IMR-90 (cell line): ENCODE results near the gene SRSF7. TPM values are rescaled to one million over a fixed set of nuclear protein-coding genes. Genes with fewer than 3 reads are reported as not detected.

ENCODE experiments used
- ATAC-seq: fragments of 200-7000 bp; cut with Tn5 transposase; 2 replicates; pipeline ENCODE4 v1.9.1; 2020; ENCODE audit warnings: low read depth, mild to moderate bottlenecking, moderate library complexity
- BruUV-seq: library from RNA; stranded (reverse); fragments of 400-500 nt; replicated peaks from 2 replicates; lab custom pipeline; 2021; lab: Mats Ljungman, UMichigan
- CTCF ChIA-PET: fragments of 300-600 bp; formaldehyde crosslinking; extraction: SDS; loops from one replicate; lab custom pipeline; 2021; ENCODE audit warnings: antibody characterized with exemption; lab: Yijun Ruan, JAX
- POLR2A ChIA-PET: fragments of 300-600 bp; sonication (Branson Sonifier 250); formaldehyde crosslinking; loops from one replicate; lab custom pipeline; 2022; ENCODE audit warnings: antibody characterized with exemption; ENCODE audit not compliant: unreplicated experiment; lab: Charles Lee
- DNase-seq: peaks from one replicate; pipeline ENCODE4 v3.0.0; 2013
- H2AFZ ChIP-seq: replicated peaks from 2 replicates; pipeline ENCODE3; 2013; ENCODE audit warnings: low read length, mild to moderate bottlenecking; ENCODE audit not compliant: poor library complexity
- H2AK5ac ChIP-seq: 2 replicates; pipeline ENCODE4 v1.6.1; 2013; ENCODE audit warnings: low read depth, low read length, inconsistent platforms
- H2AK9ac ChIP-seq: replicated peaks from 2 replicates; pipeline ENCODE3; 2013; ENCODE audit warnings: mild to moderate bottlenecking, low read depth, low read length, moderate library complexity; ENCODE audit not compliant: poor library complexity
- H2BK120ac ChIP-seq: 2 replicates; pipeline ENCODE4 v1.6.1; 2013; ENCODE audit warnings: low read depth, low read length, inconsistent platforms
- H2BK15ac ChIP-seq: 3 replicates; pipeline ENCODE4 v1.6.1; 2013; ENCODE audit warnings: low read depth, low read length, inconsistent platforms
- H2BK20ac ChIP-seq: 2 replicates; pipeline ENCODE4 v1.6.1; 2013; ENCODE audit warnings: low read depth, mild to moderate bottlenecking, inconsistent platforms, low read length, moderate library complexity
- H2BK5ac ChIP-seq: 2 replicates; pipeline ENCODE4 v1.6.1; 2013; ENCODE audit warnings: mild to moderate bottlenecking, low read depth, low read length, inconsistent platforms; ENCODE audit not compliant: poor library complexity, severe bottlenecking
- H3K14ac ChIP-seq: replicated peaks from 2 replicates; pipeline ENCODE4 v1.6.1; 2013; ENCODE audit warnings: low read depth, low read length, inconsistent platforms
- H3K18ac ChIP-seq: 2 replicates; pipeline ENCODE4 v1.6.1; 2013; ENCODE audit warnings: low read depth, low read length, control low read depth
- H3K23ac ChIP-seq: 2 replicates; pipeline ENCODE4 v1.6.1; 2013; ENCODE audit warnings: low read depth, low read length, inconsistent platforms
- H3K27ac ChIP-seq: 2 replicates; pipeline ENCODE4 v1.5.1; 2013; ENCODE audit warnings: mild to moderate bottlenecking, control low read depth, low read length; ENCODE audit not compliant: insufficient read depth
- H3K27me3 ChIP-seq: 2 replicates; pipeline ENCODE4 v1.6.1; 2013; ENCODE audit warnings: low read length; ENCODE audit not compliant: control insufficient read depth, insufficient read depth
- H3K36me3 ChIP-seq: 2 replicates; pipeline ENCODE4 v1.6.1; 2013; ENCODE audit warnings: low read length, mixed read lengths; ENCODE audit not compliant: control insufficient read depth, insufficient read depth
- H3K4ac ChIP-seq: 2 replicates; pipeline ENCODE4 v1.6.1; 2013; ENCODE audit warnings: low read depth, low read length, inconsistent platforms
- H3K4me1 ChIP-seq: 2 replicates; pipeline ENCODE4 v1.6.1; 2013; ENCODE audit warnings: low read length, mixed read lengths; ENCODE audit not compliant: control insufficient read depth, insufficient read depth
- H3K4me2 ChIP-seq: 2 replicates; pipeline ENCODE4 v1.6.1; 2013; ENCODE audit warnings: low read depth, mild to moderate bottlenecking, control low read depth, low read length, moderate library complexity
- H3K4me3 ChIP-seq: 2 replicates; pipeline ENCODE4 v1.5.1; 2013; ENCODE audit warnings: low read depth, mild to moderate bottlenecking, control low read depth, low read length, moderate library complexity; ENCODE audit not compliant: insufficient read depth
- H3K56ac ChIP-seq: 2 replicates; pipeline ENCODE4 v1.6.1; 2013; ENCODE audit warnings: low read length, inconsistent platforms; ENCODE audit not compliant: insufficient read depth; ENCODE audit errors: extremely low read depth
- H3K79me1 ChIP-seq, 2 experiments: 2 replicates each; pipeline ENCODE4 v1.6.1; 2013; ENCODE audit warnings: low read length in 2 of 2, inconsistent platforms in 1 of 2, low read depth in 1 of 2
- H3K9ac ChIP-seq: 2 replicates; pipeline ENCODE4 v1.6.1; 2013; ENCODE audit warnings: low read depth, low read length, control low read depth
- H3K9me1 ChIP-seq: 2 replicates; pipeline ENCODE4 v1.6.1; 2013; ENCODE audit warnings: low read length, inconsistent platforms; ENCODE audit not compliant: insufficient read depth
- H3K9me3 ChIP-seq: 2 replicates; pipeline ENCODE4 v1.6.1; 2013; ENCODE audit warnings: low read length; ENCODE audit not compliant: control insufficient read depth, insufficient read depth
- H4K20me1 ChIP-seq: 2 replicates; pipeline ENCODE4 v1.6.1; 2013; ENCODE audit warnings: low read length, inconsistent platforms; ENCODE audit not compliant: insufficient read depth
- H4K5ac ChIP-seq: 2 replicates; pipeline ENCODE4 v1.6.1; 2013; ENCODE audit warnings: mild to moderate bottlenecking, low read depth, low read length, control low read depth
- H4K8ac ChIP-seq, 2 experiments: 2 replicates each; pipeline ENCODE4 v1.6.1; 2013; ENCODE audit warnings: low read depth in 2 of 2, low read length in 2 of 2, control low read depth in 1 of 2, inconsistent platforms in 1 of 2
- H4K91ac ChIP-seq: 2 replicates; pipeline ENCODE4 v1.6.1; 2013; ENCODE audit warnings: low read depth, low read length, inconsistent platforms; ENCODE audit not compliant: insufficient read depth
- BHLHE40 ChIP-seq: fragments of 150-350 bp; IDR thresholded peaks from 2 replicates; pipeline ENCODE4 v1.6.1; 2016; ENCODE audit warnings: mild to moderate bottlenecking, low read depth, low read length
- FOS ChIP-seq: fragments of 150-350 bp; IDR thresholded peaks from 2 replicates; pipeline ENCODE4 v1.6.1; 2016; ENCODE audit warnings: low read depth, low read length
- MAZ ChIP-seq: IDR thresholded peaks from 2 replicates; pipeline ENCODE4 v1.6.1; 2012; ENCODE audit warnings: low read depth, mild to moderate bottlenecking, low read length, improper control_type of control experiment, moderate library complexity, borderline replicate concordance
- MXI1 ChIP-seq: IDR thresholded peaks from 2 replicates; pipeline ENCODE4 v1.6.1; 2012; ENCODE audit warnings: low read depth, mild to moderate bottlenecking, low read length, moderate library complexity, borderline replicate concordance
- RAD21 ChIP-seq: IDR thresholded peaks from 2 replicates; pipeline ENCODE4 v1.6.1; 2012; ENCODE audit warnings: low read length, improper control_type of control experiment
- RCOR1 ChIP-seq: IDR thresholded peaks from 2 replicates; pipeline ENCODE4 v1.6.1; 2012; ENCODE audit warnings: mild to moderate bottlenecking, low read length, improper control_type of control experiment; ENCODE audit not compliant: insufficient replicate concordance
- USF2 ChIP-seq: fragments of 150-350 bp; IDR thresholded peaks from 2 replicates; pipeline ENCODE4 v1.6.1; 2017; ENCODE audit warnings: mild to moderate bottlenecking, antibody characterized with exemption, low read length, low read depth
- WGBS, 2 experiments: methylation state at CpG; one replicate each; pipeline versions ENCODE4 v1.1.5 to v1.1.7; 2013; ENCODE audit warnings: missing lambda C conversion rate in 2 of 2; ENCODE audit not compliant: insufficient read length in 1 of 2; ENCODE audit errors: extremely low coverage in 2 of 2; 5-methylcytosine and 5-hydroxymethylcytosine counted together
- dilution Hi-C: fragments of 300-500 bp; cut with HindIII; formaldehyde crosslinking; loops from one replicate; pipeline ENCODE4 v1.14.3; 2018; ENCODE audit warnings: low sequenced_read_pairs; ENCODE audit not compliant: unreplicated experiment
- in situ Hi-C: fragments of 300-500 bp; cut with MboI; formaldehyde crosslinking; loops from 3 replicates; pipeline ENCODE4 v1.14.3; 2019; ENCODE audit warnings: low sequenced_read_pairs, inconsistent platforms, mixed read lengths
- intact Hi-C: fragments of 100-400 bp; cut with micrococcal nuclease; formaldehyde crosslinking; loops from 2 replicates; pipeline ENCODE4 v1.10.0; 2022
- polyA plus RNA-seq, 3 experiments: library from polyadenylated mRNA; depleted of rRNA; stranded (reverse); fragments of >200 nt; gene quantifications; 2 replicates each; pipeline ENCODE4 v1.2.3, GENCODE V29; 2012; ENCODE audit warnings: low replicate concordance in 1 of 3
- total RNA-seq: library from RNA; depleted of rRNA; stranded (reverse); fragments of >200 nt; gene quantifications from 2 replicates; pipeline ENCODE4 v1.2.3, GENCODE V29; 2012

Gene SRSF7
- total and polyA plus RNA-seq, 2 of the 4 experiments (the other 2 are of a cell fraction) = 148 to 191 TPM

GRCh38 chr2:38720613-38721241 is 30.4 kb downstream of the SRSF7 start:
- dilution Hi-C loops = no loop called here

More at GRCh38 chr2:38720613-38721241, 30.4 kb downstream of the SRSF7 start:
- H3K36me3 ChIP-seq = no peaks in the 10 kb centered on the region
- no peak overlapping the region for H2BK15ac ChIP-seq
- peak overlapping the region; percentile 35; the same call in 1 of the 2 replicates for H2BK20ac ChIP-seq
- peak overlapping the region; percentile 35 for H2AFZ ChIP-seq
- no CpG with 5 or more reads among the region's 4 CpGs for WGBS, 2 experiments
- peak overlapping the region; percentile 22; the same call in 1 of the 2 replicates for H2AK5ac ChIP-seq
- in situ Hi-C loops (loop anchor here (5.0 kb wide), 1 partner anchor 118 kb away; the partner anchor contains the start of gene HNRNPLL), intact Hi-C loops (no loop called here)
- H3K23ac ChIP-seq = no peak overlapping the region
- H3K27me3 ChIP-seq = no peaks in the 10 kb centered on the region
- 0 out of 2 replicates have a peak, but pooled peaks cover 4% of the 10 kb centered on the region for H4K20me1 ChIP-seq
- H3K27ac ChIP-seq = peak overlapping the region; percentile 2; the same call in 1 of the 2 replicates
- H3K4me3 ChIP-seq = no peak overlapping the region
- no peak overlapping the region for H3K9ac ChIP-seq
- BruUV-seq = no TSS peak
- peaks cover 0 to 5% of the 10 kb centered on the region in 2 experiments; a peak in 1 of 4 replicates for H3K79me1 ChIP-seq
- ATAC-seq = peak; percentile 74
- H3K9me3 ChIP-seq = no peaks in the 10 kb centered on the region
- peak overlapping the region; percentile 29; the same call in 1 of the 2 replicates for H3K56ac ChIP-seq
- H3K14ac ChIP-seq = 0 out of 2 replicates have a peak overlapping the region, but pooled peaks have one; percentile 6
- TF ChIP-seq BHLHE40 (peak; percentile 92), USF2 (peak; percentile 94), RAD21 (no peak), MAZ (no peak), RCOR1 (peak; percentile 55), FOS (peak; percentile 10; the same call in 1 of the 2 replicates), MXI1 (peak; percentile 89)
- CTCF ChIA-PET = interaction anchor here (0.8 kb wide), 2 partner anchors 118 to 141 kb away, joined by 3 to 4 read pairs; partner anchors contain the start of gene HNRNPLL
- peak overlapping the region; percentile 34; the same call in 1 of the 2 replicates for H2BK120ac ChIP-seq
- H4K5ac ChIP-seq = no peak overlapping the region
- H4K91ac ChIP-seq = peak overlapping the region; percentile 2; the same call in 1 of the 2 replicates
- H4K8ac ChIP-seq = 0 out of 4 replicates have a peak overlapping the region, but pooled peaks of 1 of the 2 experiments have one; percentile 53
- peak overlapping the region; percentile 12 for H2BK5ac ChIP-seq
- no peak overlapping the region for H3K18ac ChIP-seq
- DNase-seq = peak; percentile 98
- H3K4me1 ChIP-seq = peaks cover 7% of the 10 kb centered on the region
- H2AK9ac ChIP-seq = no peak overlapping the region
- H3K4ac ChIP-seq = no peak overlapping the region
- POLR2A ChIA-PET = interaction anchor here (0.8 kb wide), 1 partner anchor 55 kb away, joined by 3 read pairs; the partner anchor contains the start of gene GALM
- 0 out of 2 replicates have a peak, but pooled peaks cover 10% of the 10 kb centered on the region for H3K9me1 ChIP-seq
- H3K4me2 ChIP-seq = no peak overlapping the region
